Stomach (tissue), 4 donors: ENCODE measurements around the gene PPP1R9B.

Source experiments
- CTCF ChIP-seq, 7 experiments: fragments of 450-650 bp in 4 of 7; fragments of 200-600 bp in 3 of 7; sonication (generic) in 3 of 7; IDR thresholded peaks; one replicate each; pipeline ENCODE4 v1.5.1; 2016 to 2019; ENCODE audit warnings: antibody characterized with exemption in 7 of 7, control low read depth in 2 of 7, mild to moderate bottlenecking in 1 of 7
- EP300 ChIP-seq: sonication (generic); formaldehyde crosslinking; IDR thresholded peaks from one replicate; pipeline ENCODE4 v1.6.1; 2017; ENCODE audit warnings: antibody characterized with exemption
- POLR2AphosphoS5 ChIP-seq, 3 donors: sonication (generic); formaldehyde crosslinking; IDR thresholded peaks; one replicate each; pipeline ENCODE4 v1.6.1; 2016; ENCODE audit warnings: antibody characterized with exemption in 3 of 3

- TF ChIP-seq POLR2AphosphoS5 (IDR thresholded peaks at IDR 0.05) (no peak), CTCF (IDR thresholded peaks at IDR 0.05) (no peak), EP300 (no peak)
Measured at GRCh38 chr17:50192618-50193291, 42.3 kb upstream of the PPP1R9B start.
